Activated T-cell treated with anti-CD3 and anti-CD28 coated beads, Interleukin-2, amount 50 U/mL, for 72 hours (primary cell): ENCODE results near the gene BCAR1. TPM values are rescaled to one million over a fixed set of nuclear protein-coding genes. Genes with fewer than 3 reads are reported as not detected.
"Not testable (repeated sequence)": the region's sequence is repeated elsewhere in the genome, so short reads cannot be mapped to it uniquely, and the experiment has no call there.

Source experiments
- ATAC-seq, 2 donors: fragments of 150-1000 bp; cut with Tn5 transposase; replicated peaks in 1 of 2; 2 replicates each; pipeline ENCODE4 v1.10.0; 2021; ENCODE audit warnings: moderate library complexity in 2 of 2, mild to moderate bottlenecking in 1 of 2
- DNase-seq, 2 donors: peaks; one replicate each; pipeline ENCODE4 v3.0.0; 2021 to 2022; ENCODE audit warnings: mixed read lengths in 1 of 2
- H3K27ac Mint-ChIP-seq: one replicate; pipeline ENCODE4 v1.8.0; 2022; ENCODE audit warnings: mild to moderate bottlenecking, moderate library complexity, mixed read lengths
- H3K27me3 Mint-ChIP-seq: one replicate; pipeline ENCODE4 v1.8.0; 2022; ENCODE audit warnings: low read depth, mixed read lengths
- H3K36me3 Mint-ChIP-seq, 2 donors: one replicate each; pipeline ENCODE4 v1.8.0; 2022; ENCODE audit warnings: mixed read lengths in 2 of 2, mild to moderate bottlenecking in 1 of 2; ENCODE audit not compliant: insufficient read depth in 2 of 2
- H3K4me1 Mint-ChIP-seq: one replicate; pipeline ENCODE4 v1.8.0; 2022; ENCODE audit warnings: low read depth, mixed read lengths
- H3K4me3 Mint-ChIP-seq, 2 donors: one replicate each; pipeline ENCODE4 v1.8.0; 2022; ENCODE audit warnings: mild to moderate bottlenecking in 2 of 2, mixed read lengths in 2 of 2, moderate library complexity in 2 of 2
- H3K9me3 Mint-ChIP-seq, 2 donors: one replicate each; pipeline ENCODE4 v1.8.0; 2022; ENCODE audit warnings: mixed read lengths in 2 of 2
- total RNA-seq, 2 donors: library from RNA; stranded (reverse); gene quantifications; one replicate each; pipeline ENCODE4 v1.2.3, GENCODE V29; 2022

The BCAR1 gene
- total RNA-seq, 2 donors from 2014 or later, result 1.2 to 1.5 TPM

GRCh38 chr16:75211286-75211685, 40.1 kb downstream of the BCAR1 start:
- H3K9me3 Mint-ChIP-seq, DNase-seq, H3K36me3 Mint-ChIP-seq, H3K4me1 Mint-ChIP-seq, ATAC-seq, H3K4me3 Mint-ChIP-seq, H3K27ac Mint-ChIP-seq, H3K27me3 Mint-ChIP-seq: not testable (repeated sequence)

- no peak overlapping the region for H3K4me3 Mint-ChIP-seq
- H3K9me3 Mint-ChIP-seq, result no peaks in the 10 kb centered on the region
These were observed 41.5 kb downstream of the BCAR1 start for GRCh38 chr16:75209944-75210343.

GRCh38 chr16:75209514-75209913, 41.9 kb downstream of the BCAR1 start:
- not testable (repeated sequence) for H3K27me3 Mint-ChIP-seq, DNase-seq, H3K4me3 Mint-ChIP-seq, H3K4me1 Mint-ChIP-seq, H3K9me3 Mint-ChIP-seq, H3K27ac Mint-ChIP-seq, H3K36me3 Mint-ChIP-seq, ATAC-seq

More at GRCh38 chr16:75209944-75210343, 41.5 kb downstream of the BCAR1 start:
- no peak for DNase-seq
- H3K27ac Mint-ChIP-seq, result no peak overlapping the region
- H3K4me1 Mint-ChIP-seq, result no peaks in the 10 kb centered on the region
- no peaks in the 10 kb centered on the region for H3K27me3 Mint-ChIP-seq
- no peak for ATAC-seq
- H3K36me3 Mint-ChIP-seq, result no peaks in the 10 kb centered on the region

GRCh38 chr16:75208861-75209505, 42.4 kb downstream of the BCAR1 start:
- Mint-ChIP-seq H3K4me1 (no peaks in the 10 kb centered on the region), H3K27me3 (no peaks in the 10 kb centered on the region), H3K9me3 (no peaks in the 10 kb centered on the region), H3K36me3 (no peaks in the 10 kb centered on the region), H3K27ac (no peak overlapping the region), H3K4me3 (no peak overlapping the region)
- no peak for DNase-seq
- ATAC-seq, result no peak

GRCh38 chr16:75208242-75208825, 43.1 kb downstream of the BCAR1 start:
- Mint-ChIP-seq H3K36me3 (no peaks in the 10 kb centered on the region), H3K27ac (no peak overlapping the region)
- ATAC-seq, result no peak

GRCh38 chr16:75207831-75208230, 43.6 kb downstream of the BCAR1 start:
- Mint-ChIP-seq H3K27me3 (no peaks in the 10 kb centered on the region), H3K4me1 (no peaks in the 10 kb centered on the region), H3K9me3 (no peaks in the 10 kb centered on the region), H3K27ac (no peak overlapping the region), H3K36me3 (no peaks in the 10 kb centered on the region), H3K4me3 (no peak overlapping the region)
- DNase-seq (no peak), ATAC-seq (no peak)

More at GRCh38 chr16:75208242-75208825, 43.1 kb downstream of the BCAR1 start:
- no peak overlapping the region for H3K4me3 Mint-ChIP-seq
- H3K9me3 Mint-ChIP-seq, result no peaks in the 10 kb centered on the region
- H3K27me3 Mint-ChIP-seq, result no peaks in the 10 kb centered on the region
- H3K4me1 Mint-ChIP-seq, result no peaks in the 10 kb centered on the region
- no peak for DNase-seq

- DNase-seq (no peak), ATAC-seq (no peak)
- Mint-ChIP-seq H3K27me3 (no peaks in the 10 kb centered on the region), H3K9me3 (no peaks in the 10 kb centered on the region), H3K27ac (no peak within 1 kb of the TSS), H3K36me3 (no peaks in the 10 kb centered on the region), H3K4me1 (no peaks in the 10 kb centered on the region), H3K4me3 (no peak within 1 kb of the TSS)
These were observed 44.5 kb downstream of the BCAR1 start, which contains the start of gene CTRB2 for GRCh38 chr16:75206749-75207451. TSS of gene CTRB2 (minus strand) at chr16:75207161. CDS start at chr16:75207141, 20 bp downstream.

GRCh38 chr16:75205961-75206748, 45.3 kb downstream of the BCAR1 start:
- not testable (repeated sequence) for H3K4me3 Mint-ChIP-seq, H3K27ac Mint-ChIP-seq, H3K9me3 Mint-ChIP-seq, H3K36me3 Mint-ChIP-seq, DNase-seq, ATAC-seq, H3K27me3 Mint-ChIP-seq, H3K4me1 Mint-ChIP-seq

GRCh38 chr16:75205438-75205837, 46.0 kb downstream of the BCAR1 start:
- not testable (repeated sequence) for H3K9me3 Mint-ChIP-seq, ATAC-seq, H3K27me3 Mint-ChIP-seq, DNase-seq, H3K4me3 Mint-ChIP-seq, H3K27ac Mint-ChIP-seq, H3K36me3 Mint-ChIP-seq
- peaks cover 11% of the 10 kb centered on the region for H3K4me1 Mint-ChIP-seq

- H3K4me1 Mint-ChIP-seq, result peaks cover 13% of the 10 kb centered on the region
- H3K27ac Mint-ChIP-seq, DNase-seq, ATAC-seq, H3K9me3 Mint-ChIP-seq, H3K36me3 Mint-ChIP-seq, H3K4me3 Mint-ChIP-seq: not testable (repeated sequence)
- H3K27me3 Mint-ChIP-seq, result peaks cover 14% of the 10 kb centered on the region
These were observed 46.5 kb downstream of the BCAR1 start for GRCh38 chr16:75204905-75205304.

GRCh38 chr16:75204410-75204758, 47.0 kb downstream of the BCAR1 start:
- Mint-ChIP-seq H3K36me3 (no peaks in the 10 kb centered on the region), H3K9me3 (no peaks in the 10 kb centered on the region), H3K27me3 (peaks cover 16% of the 10 kb centered on the region), H3K27ac (no peak overlapping the region), H3K4me3 (no peak overlapping the region), H3K4me1 (peaks cover 16% of the 10 kb centered on the region)
- ATAC-seq, result no peak
- DNase-seq, result no peak

GRCh38 chr16:75203667-75204409, 47.6 kb downstream of the BCAR1 start:
- peaks cover 16% of the 10 kb centered on the region for H3K27me3 Mint-ChIP-seq
- ATAC-seq (no peak), DNase-seq (no peak)
- H3K27ac Mint-ChIP-seq, result no peak overlapping the region
- no peaks in the 10 kb centered on the region for H3K9me3 Mint-ChIP-seq
- H3K4me1 Mint-ChIP-seq, result peaks cover 16% of the 10 kb centered on the region
- no peaks in the 10 kb centered on the region for H3K36me3 Mint-ChIP-seq
- H3K4me3 Mint-ChIP-seq, result no peak overlapping the region
